IMR-90 (cell line): ENCODE measurements around the gene UBE3C. TPM values are rescaled to one million over a fixed set of nuclear protein-coding genes. Genes with fewer than 3 reads are reported as not detected.

Source experiments
- ATAC-seq: fragments of 200-7000 bp; cut with Tn5 transposase; 2 replicates; pipeline ENCODE4 v1.9.1; 2020; ENCODE audit warnings: low read depth, mild to moderate bottlenecking, moderate library complexity
- BruUV-seq: library from RNA; stranded (reverse); fragments of 400-500 nt; replicated peaks from 2 replicates; lab custom pipeline; 2021; lab: Mats Ljungman, UMichigan
- CTCF ChIA-PET: fragments of 300-600 bp; formaldehyde crosslinking; extraction: SDS; loops from one replicate; lab custom pipeline; 2021; ENCODE audit warnings: antibody characterized with exemption; lab: Yijun Ruan, JAX
- POLR2A ChIA-PET: fragments of 300-600 bp; sonication (Branson Sonifier 250); formaldehyde crosslinking; loops from one replicate; lab custom pipeline; 2022; ENCODE audit warnings: antibody characterized with exemption; ENCODE audit not compliant: unreplicated experiment; lab: Charles Lee
- DNase-seq: peaks from one replicate; pipeline ENCODE4 v3.0.0; 2013
- H2AFZ ChIP-seq: replicated peaks from 2 replicates; pipeline ENCODE3; 2013; ENCODE audit warnings: low read length, mild to moderate bottlenecking; ENCODE audit not compliant: poor library complexity
- H2AK5ac ChIP-seq: 2 replicates; pipeline ENCODE4 v1.6.1; 2013; ENCODE audit warnings: low read depth, low read length, inconsistent platforms
- H2AK9ac ChIP-seq: replicated peaks from 2 replicates; pipeline ENCODE3; 2013; ENCODE audit warnings: mild to moderate bottlenecking, low read depth, low read length, moderate library complexity; ENCODE audit not compliant: poor library complexity
- H2BK120ac ChIP-seq: 2 replicates; pipeline ENCODE4 v1.6.1; 2013; ENCODE audit warnings: low read depth, low read length, inconsistent platforms
- H2BK15ac ChIP-seq: 3 replicates; pipeline ENCODE4 v1.6.1; 2013; ENCODE audit warnings: low read depth, low read length, inconsistent platforms
- H2BK20ac ChIP-seq: 2 replicates; pipeline ENCODE4 v1.6.1; 2013; ENCODE audit warnings: low read depth, mild to moderate bottlenecking, inconsistent platforms, low read length, moderate library complexity
- H2BK5ac ChIP-seq: 2 replicates; pipeline ENCODE4 v1.6.1; 2013; ENCODE audit warnings: mild to moderate bottlenecking, low read depth, low read length, inconsistent platforms; ENCODE audit not compliant: poor library complexity, severe bottlenecking
- H3K14ac ChIP-seq: replicated peaks from 2 replicates; pipeline ENCODE4 v1.6.1; 2013; ENCODE audit warnings: low read depth, low read length, inconsistent platforms
- H3K18ac ChIP-seq: 2 replicates; pipeline ENCODE4 v1.6.1; 2013; ENCODE audit warnings: low read depth, low read length, control low read depth
- H3K23ac ChIP-seq: 2 replicates; pipeline ENCODE4 v1.6.1; 2013; ENCODE audit warnings: low read depth, low read length, inconsistent platforms
- H3K27ac ChIP-seq: 2 replicates; pipeline ENCODE4 v1.5.1; 2013; ENCODE audit warnings: mild to moderate bottlenecking, control low read depth, low read length; ENCODE audit not compliant: insufficient read depth
- H3K27me3 ChIP-seq: 2 replicates; pipeline ENCODE4 v1.6.1; 2013; ENCODE audit warnings: low read length; ENCODE audit not compliant: control insufficient read depth, insufficient read depth
- H3K36me3 ChIP-seq: 2 replicates; pipeline ENCODE4 v1.6.1; 2013; ENCODE audit warnings: low read length, mixed read lengths; ENCODE audit not compliant: control insufficient read depth, insufficient read depth
- H3K4ac ChIP-seq: 2 replicates; pipeline ENCODE4 v1.6.1; 2013; ENCODE audit warnings: low read depth, low read length, inconsistent platforms
- H3K4me1 ChIP-seq: 2 replicates; pipeline ENCODE4 v1.6.1; 2013; ENCODE audit warnings: low read length, mixed read lengths; ENCODE audit not compliant: control insufficient read depth, insufficient read depth
- H3K4me2 ChIP-seq: 2 replicates; pipeline ENCODE4 v1.6.1; 2013; ENCODE audit warnings: low read depth, mild to moderate bottlenecking, control low read depth, low read length, moderate library complexity
- H3K4me3 ChIP-seq: 2 replicates; pipeline ENCODE4 v1.5.1; 2013; ENCODE audit warnings: low read depth, mild to moderate bottlenecking, control low read depth, low read length, moderate library complexity; ENCODE audit not compliant: insufficient read depth
- H3K56ac ChIP-seq: 2 replicates; pipeline ENCODE4 v1.6.1; 2013; ENCODE audit warnings: low read length, inconsistent platforms; ENCODE audit not compliant: insufficient read depth; ENCODE audit errors: extremely low read depth
- H3K79me1 ChIP-seq, 2 experiments: 2 replicates each; pipeline ENCODE4 v1.6.1; 2013; ENCODE audit warnings: low read length in 2 of 2, inconsistent platforms in 1 of 2, low read depth in 1 of 2
- H3K9ac ChIP-seq: 2 replicates; pipeline ENCODE4 v1.6.1; 2013; ENCODE audit warnings: low read depth, low read length, control low read depth
- H3K9me1 ChIP-seq: 2 replicates; pipeline ENCODE4 v1.6.1; 2013; ENCODE audit warnings: low read length, inconsistent platforms; ENCODE audit not compliant: insufficient read depth
- H3K9me3 ChIP-seq: 2 replicates; pipeline ENCODE4 v1.6.1; 2013; ENCODE audit warnings: low read length; ENCODE audit not compliant: control insufficient read depth, insufficient read depth
- H4K20me1 ChIP-seq: 2 replicates; pipeline ENCODE4 v1.6.1; 2013; ENCODE audit warnings: low read length, inconsistent platforms; ENCODE audit not compliant: insufficient read depth
- H4K5ac ChIP-seq: 2 replicates; pipeline ENCODE4 v1.6.1; 2013; ENCODE audit warnings: mild to moderate bottlenecking, low read depth, low read length, control low read depth
- H4K8ac ChIP-seq, 2 experiments: 2 replicates each; pipeline ENCODE4 v1.6.1; 2013; ENCODE audit warnings: low read depth in 2 of 2, low read length in 2 of 2, control low read depth in 1 of 2, inconsistent platforms in 1 of 2
- H4K91ac ChIP-seq: 2 replicates; pipeline ENCODE4 v1.6.1; 2013; ENCODE audit warnings: low read depth, low read length, inconsistent platforms; ENCODE audit not compliant: insufficient read depth
- BHLHE40 ChIP-seq: fragments of 150-350 bp; IDR thresholded peaks from 2 replicates; pipeline ENCODE4 v1.6.1; 2016; ENCODE audit warnings: mild to moderate bottlenecking, low read depth, low read length
- CEBPB ChIP-seq: IDR thresholded peaks from 2 replicates; pipeline ENCODE4 v1.6.1; 2012; ENCODE audit warnings: low read depth, low read length, improper control_type of control experiment
- CHD1 ChIP-seq: IDR thresholded peaks from 2 replicates; pipeline ENCODE4 v1.6.1; 2012; ENCODE audit warnings: low read depth, low read length, improper control_type of control experiment
- ELK1 ChIP-seq: fragments of 150-350 bp; IDR thresholded peaks from 2 replicates; pipeline ENCODE4 v1.6.1; 2016; ENCODE audit warnings: low read depth, mild to moderate bottlenecking, low read length, moderate library complexity, borderline replicate concordance
- FOS ChIP-seq: fragments of 150-350 bp; IDR thresholded peaks from 2 replicates; pipeline ENCODE4 v1.6.1; 2016; ENCODE audit warnings: low read depth, low read length
- MAFK ChIP-seq: IDR thresholded peaks from 2 replicates; pipeline ENCODE4 v1.6.1; 2012; ENCODE audit warnings: low read depth, low read length, improper control_type of control experiment
- MAZ ChIP-seq: IDR thresholded peaks from 2 replicates; pipeline ENCODE4 v1.6.1; 2012; ENCODE audit warnings: low read depth, mild to moderate bottlenecking, low read length, improper control_type of control experiment, moderate library complexity, borderline replicate concordance
- NFE2L2 ChIP-seq: fragments of 150-350 bp; IDR thresholded peaks from 2 replicates; pipeline ENCODE4 v1.6.1; 2016; ENCODE audit warnings: low read depth, mild to moderate bottlenecking, low read length
- POLR2A ChIP-seq: IDR thresholded peaks from 2 replicates; pipeline ENCODE4 v1.6.1; 2012; ENCODE audit warnings: mild to moderate bottlenecking, low read depth, low read length
- RAD21 ChIP-seq: IDR thresholded peaks from 2 replicates; pipeline ENCODE4 v1.6.1; 2012; ENCODE audit warnings: low read length, improper control_type of control experiment
- RCOR1 ChIP-seq: IDR thresholded peaks from 2 replicates; pipeline ENCODE4 v1.6.1; 2012; ENCODE audit warnings: mild to moderate bottlenecking, low read length, improper control_type of control experiment; ENCODE audit not compliant: insufficient replicate concordance
- RFX5 ChIP-seq: IDR thresholded peaks from 2 replicates; pipeline ENCODE4 v1.8.0; 2012; ENCODE audit warnings: low read depth, mild to moderate bottlenecking, low read length, moderate library complexity
- SMC3 ChIP-seq: fragments of 150-350 bp; IDR thresholded peaks from 2 replicates; pipeline ENCODE4 v1.6.1; 2016; ENCODE audit warnings: low read depth, mild to moderate bottlenecking, antibody characterized with exemption, low read length, moderate library complexity
- WGBS, 2 experiments: methylation state at CpG; one replicate each; pipeline versions ENCODE4 v1.1.5 to v1.1.7; 2013; ENCODE audit warnings: missing lambda C conversion rate in 2 of 2; ENCODE audit not compliant: insufficient read length in 1 of 2; ENCODE audit errors: extremely low coverage in 2 of 2; 5-methylcytosine and 5-hydroxymethylcytosine counted together
- dilution Hi-C: fragments of 300-500 bp; cut with HindIII; formaldehyde crosslinking; loops from one replicate; pipeline ENCODE4 v1.14.3; 2018; ENCODE audit warnings: low sequenced_read_pairs; ENCODE audit not compliant: unreplicated experiment
- in situ Hi-C: fragments of 300-500 bp; cut with MboI; formaldehyde crosslinking; loops from 3 replicates; pipeline ENCODE4 v1.14.3; 2019; ENCODE audit warnings: low sequenced_read_pairs, inconsistent platforms, mixed read lengths
- intact Hi-C: fragments of 100-400 bp; cut with micrococcal nuclease; formaldehyde crosslinking; loops from 2 replicates; pipeline ENCODE4 v1.10.0; 2022
- polyA plus RNA-seq, 3 experiments: library from polyadenylated mRNA; depleted of rRNA; stranded (reverse); fragments of >200 nt; gene quantifications; 2 replicates each; pipeline ENCODE4 v1.2.3, GENCODE V29; 2012; ENCODE audit warnings: low replicate concordance in 1 of 3
- total RNA-seq: library from RNA; depleted of rRNA; stranded (reverse); fragments of >200 nt; gene quantifications from 2 replicates; pipeline ENCODE4 v1.2.3, GENCODE V29; 2012
- TF ChIP-seq, protein P1 (sequence below): fragments of 150-350 bp; IDR thresholded peaks from 2 replicates; pipeline ENCODE4 v1.6.1; 2017; ENCODE audit warnings: mild to moderate bottlenecking, antibody characterized with exemption, low read length, low read depth
- TF ChIP-seq, protein P2 (sequence below): conservative IDR thresholded peaks from 2 replicates; pipeline ENCODE4 v1.5.1; 2012; ENCODE audit warnings: mild to moderate bottlenecking, low read depth, low read length, improper control_type of control experiment

UBE3C gene
- total and polyA plus RNA-seq, 2 of the 4 experiments (the other 2 are of a cell fraction): 43.0 to 60.6 TPM

- H3K36me3 ChIP-seq: peaks cover 41% of the 10 kb centered on the region
- H2BK5ac ChIP-seq: no peak overlapping the region
These were observed 45.1 kb downstream of the UBE3C start for GRCh38 chr7:157183832-157184231.

More at GRCh38 chr7:157183832-157184231, 45.1 kb downstream of the UBE3C start:
- dilution Hi-C loops (no loop called here), in situ Hi-C loops (no loop called here), intact Hi-C loops (no loop called here)
- no peak for ATAC-seq
- Histone ChIP-seq H3K18ac (no peak overlapping the region), H3K23ac (no peak overlapping the region), H3K4ac (no peak overlapping the region), H2AK9ac (no peak overlapping the region), H3K9me1 (no peaks in the 10 kb centered on the region), H2BK120ac (no peak overlapping the region), H2AK5ac (no peak overlapping the region), H3K9me3 (no peaks in the 10 kb centered on the region), H4K8ac (no peak overlapping the region), H4K91ac (no peak overlapping the region), H3K79me1 (peaks cover 4 to 16% of the 10 kb centered on the region in 2 experiments), H3K27ac (no peak overlapping the region), H4K20me1 (no peaks in the 10 kb centered on the region), H3K9ac (no peak overlapping the region), H3K4me1 (no peaks in the 10 kb centered on the region), H3K4me3 (no peak overlapping the region), H3K4me2 (no peak overlapping the region), H2BK15ac (no peak overlapping the region), H3K56ac (no peak overlapping the region), H3K27me3 (no peaks in the 10 kb centered on the region), H4K5ac (no peak overlapping the region), H2AFZ (no peak overlapping the region), H2BK20ac (no peak overlapping the region), H3K14ac (no peak overlapping the region)
- no CpG with 5 or more reads among the region's 15 CpGs for WGBS, 2 experiments
- POLR2A ChIA-PET: no interaction called here
- no TSS peak for BruUV-seq
- TF ChIP-seq CEBPB: no peak
- TF ChIP-seq POLR2A: no peak
- no peak for TF ChIP-seq RFX5
- TF ChIP-seq, protein P1, sequence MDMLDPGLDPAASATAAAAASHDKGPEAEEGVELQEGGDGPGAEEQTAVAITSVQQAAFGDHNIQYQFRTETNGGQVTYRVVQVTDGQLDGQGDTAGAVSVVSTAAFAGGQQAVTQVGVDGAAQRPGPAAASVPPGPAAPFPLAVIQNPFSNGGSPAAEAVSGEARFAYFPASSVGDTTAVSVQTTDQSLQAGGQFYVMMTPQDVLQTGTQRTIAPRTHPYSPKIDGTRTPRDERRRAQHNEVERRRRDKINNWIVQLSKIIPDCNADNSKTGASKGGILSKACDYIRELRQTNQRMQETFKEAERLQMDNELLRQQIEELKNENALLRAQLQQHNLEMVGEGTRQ: no peak
- no peak for TF ChIP-seq SMC3
- TF ChIP-seq RCOR1: no peak
- no peak for TF ChIP-seq FOS
- TF ChIP-seq RAD21: no peak
- no peak for TF ChIP-seq ELK1
- no peak for TF ChIP-seq BHLHE40
- TF ChIP-seq MAFK: no peak
- no peak for TF ChIP-seq MAZ
- TF ChIP-seq, protein P2, sequence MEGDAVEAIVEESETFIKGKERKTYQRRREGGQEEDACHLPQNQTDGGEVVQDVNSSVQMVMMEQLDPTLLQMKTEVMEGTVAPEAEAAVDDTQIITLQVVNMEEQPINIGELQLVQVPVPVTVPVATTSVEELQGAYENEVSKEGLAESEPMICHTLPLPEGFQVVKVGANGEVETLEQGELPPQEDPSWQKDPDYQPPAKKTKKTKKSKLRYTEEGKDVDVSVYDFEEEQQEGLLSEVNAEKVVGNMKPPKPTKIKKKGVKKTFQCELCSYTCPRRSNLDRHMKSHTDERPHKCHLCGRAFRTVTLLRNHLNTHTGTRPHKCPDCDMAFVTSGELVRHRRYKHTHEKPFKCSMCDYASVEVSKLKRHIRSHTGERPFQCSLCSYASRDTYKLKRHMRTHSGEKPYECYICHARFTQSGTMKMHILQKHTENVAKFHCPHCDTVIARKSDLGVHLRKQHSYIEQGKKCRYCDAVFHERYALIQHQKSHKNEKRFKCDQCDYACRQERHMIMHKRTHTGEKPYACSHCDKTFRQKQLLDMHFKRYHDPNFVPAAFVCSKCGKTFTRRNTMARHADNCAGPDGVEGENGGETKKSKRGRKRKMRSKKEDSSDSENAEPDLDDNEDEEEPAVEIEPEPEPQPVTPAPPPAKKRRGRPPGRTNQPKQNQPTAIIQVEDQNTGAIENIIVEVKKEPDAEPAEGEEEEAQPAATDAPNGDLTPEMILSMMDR: no peak
- no peak for TF ChIP-seq NFE2L2
- no peak for TF ChIP-seq CHD1
- no peak for DNase-seq
- CTCF ChIA-PET: no interaction called here
